Cardiac muscle cell (in vitro differentiated cells and primary cell): ENCODE measurements around the gene FAM187B. TPM values are rescaled to one million over a fixed set of nuclear protein-coding genes. Genes with fewer than 3 reads are reported as not detected.

Experiments
- DNase-seq, 2 donors: peaks; one replicate each; pipeline versions ENCODE4 v3.0.0 to v3.0.0-alpha.2; 2010 to 2017; ENCODE audit warnings: low read depth in 1 of 2, low spot score in 1 of 2
- H3K27ac ChIP-seq: fragments of 200-600 bp; sonication (generic); 2 replicates; pipeline ENCODE4 v1.5.1; 2016
- H3K27me3 ChIP-seq: fragments of 200-600 bp; sonication (generic); 2 replicates; pipeline ENCODE4 v1.6.0; 2016; ENCODE audit warnings: control low read depth
- H3K36me3 ChIP-seq: fragments of 200-600 bp; sonication (generic); 2 replicates; pipeline ENCODE4 v1.5.1; 2016; ENCODE audit warnings: control low read depth
- H3K4me1 ChIP-seq: fragments of 200-600 bp; sonication (generic); 2 replicates; pipeline ENCODE4 v1.8.1; 2017; ENCODE audit warnings: low read depth, mild to moderate bottlenecking, mixed run types
- H3K4me3 ChIP-seq: fragments of 200-600 bp; sonication (generic); 2 replicates; pipeline ENCODE4 v1.5.1; 2016; ENCODE audit warnings: mild to moderate bottlenecking
- H3K9me3 ChIP-seq: fragments of 200-600 bp; sonication (generic); 2 replicates; pipeline ENCODE4 v1.5.1; 2017; ENCODE audit warnings: low read depth, mild to moderate bottlenecking, control low read depth
- polyA plus RNA-seq: library from polyadenylated mRNA; unstranded; fragments of >200 nt; fragmentation: Nextera tagmentation; extraction: Ambion mirVana; gene quantifications from 2 replicates; pipeline ENCODE4 v1.2.1, GENCODE V29; 2016
- total RNA-seq: library from RNA; depleted of rRNA; stranded (reverse); fragments of >200 nt; gene quantifications from 2 replicates; pipeline ENCODE4 v1.2.3, GENCODE V29; 2016
- TF ChIP-seq, protein P1 (sequence below): IDR thresholded peaks from 2 replicates; pipeline ENCODE4 v1.5.1; 2012; ENCODE audit warnings: low read depth, mild to moderate bottlenecking, low read length

FAM187B gene
- total and polyA plus RNA-seq, 2 experiments from 2014 or later = not detected

DNA sequence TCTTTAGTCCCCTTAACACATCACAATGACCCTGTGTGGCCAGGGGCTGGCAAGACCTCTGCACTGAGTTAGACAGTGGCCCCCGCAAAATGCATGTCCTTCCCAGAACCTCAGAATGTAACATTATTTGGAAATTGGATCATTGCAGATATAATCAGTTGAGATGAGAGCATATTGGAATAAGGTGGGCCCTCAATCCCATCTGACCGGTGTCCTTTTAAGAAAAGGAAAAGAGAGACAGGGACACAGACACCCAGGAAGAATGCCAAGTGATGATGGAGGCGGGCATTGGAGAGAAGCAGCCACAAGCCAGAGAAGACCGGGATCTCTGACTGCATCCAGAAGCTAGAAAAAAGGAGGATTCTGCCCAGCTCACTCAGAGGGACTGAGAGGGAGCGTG lies 1.8 kb downstream of the FAM187B start:
- Histone ChIP-seq H3K36me3 (no peaks in the 10 kb centered on the region), H3K4me3 (no peak overlapping the region), H3K9me3 (no peaks in the 10 kb centered on the region), H3K4me1 (no peaks in the 10 kb centered on the region), H3K27ac (no peak overlapping the region), H3K27me3 (no peaks in the 10 kb centered on the region)
- TF ChIP-seq, protein P1, sequence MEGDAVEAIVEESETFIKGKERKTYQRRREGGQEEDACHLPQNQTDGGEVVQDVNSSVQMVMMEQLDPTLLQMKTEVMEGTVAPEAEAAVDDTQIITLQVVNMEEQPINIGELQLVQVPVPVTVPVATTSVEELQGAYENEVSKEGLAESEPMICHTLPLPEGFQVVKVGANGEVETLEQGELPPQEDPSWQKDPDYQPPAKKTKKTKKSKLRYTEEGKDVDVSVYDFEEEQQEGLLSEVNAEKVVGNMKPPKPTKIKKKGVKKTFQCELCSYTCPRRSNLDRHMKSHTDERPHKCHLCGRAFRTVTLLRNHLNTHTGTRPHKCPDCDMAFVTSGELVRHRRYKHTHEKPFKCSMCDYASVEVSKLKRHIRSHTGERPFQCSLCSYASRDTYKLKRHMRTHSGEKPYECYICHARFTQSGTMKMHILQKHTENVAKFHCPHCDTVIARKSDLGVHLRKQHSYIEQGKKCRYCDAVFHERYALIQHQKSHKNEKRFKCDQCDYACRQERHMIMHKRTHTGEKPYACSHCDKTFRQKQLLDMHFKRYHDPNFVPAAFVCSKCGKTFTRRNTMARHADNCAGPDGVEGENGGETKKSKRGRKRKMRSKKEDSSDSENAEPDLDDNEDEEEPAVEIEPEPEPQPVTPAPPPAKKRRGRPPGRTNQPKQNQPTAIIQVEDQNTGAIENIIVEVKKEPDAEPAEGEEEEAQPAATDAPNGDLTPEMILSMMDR = no peak
- no peak for DNase-seq

DNA sequence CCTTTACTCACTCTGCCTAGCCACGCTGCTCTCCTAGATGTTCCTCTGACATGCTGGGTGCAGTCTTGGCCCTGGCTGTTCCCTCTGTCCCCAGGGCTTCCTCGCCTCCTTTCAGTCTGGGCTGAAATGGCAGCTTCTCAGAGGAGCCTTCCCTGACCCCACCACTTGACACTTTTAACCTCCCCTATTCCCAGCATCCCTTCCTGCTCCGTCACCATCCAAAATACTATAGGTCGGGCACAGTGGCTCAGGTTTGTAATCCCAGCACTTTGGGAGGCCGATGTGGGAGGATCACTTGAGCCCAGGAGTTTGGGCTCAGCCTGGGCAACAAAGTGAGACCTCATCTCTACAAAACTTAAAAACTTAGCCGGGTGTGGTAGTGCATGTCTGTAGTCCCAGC lies 2.6 kb downstream of the FAM187B start:
- no peaks in the 10 kb centered on the region for H3K4me1 ChIP-seq
- TF ChIP-seq, protein P1 = no peak

DNA sequence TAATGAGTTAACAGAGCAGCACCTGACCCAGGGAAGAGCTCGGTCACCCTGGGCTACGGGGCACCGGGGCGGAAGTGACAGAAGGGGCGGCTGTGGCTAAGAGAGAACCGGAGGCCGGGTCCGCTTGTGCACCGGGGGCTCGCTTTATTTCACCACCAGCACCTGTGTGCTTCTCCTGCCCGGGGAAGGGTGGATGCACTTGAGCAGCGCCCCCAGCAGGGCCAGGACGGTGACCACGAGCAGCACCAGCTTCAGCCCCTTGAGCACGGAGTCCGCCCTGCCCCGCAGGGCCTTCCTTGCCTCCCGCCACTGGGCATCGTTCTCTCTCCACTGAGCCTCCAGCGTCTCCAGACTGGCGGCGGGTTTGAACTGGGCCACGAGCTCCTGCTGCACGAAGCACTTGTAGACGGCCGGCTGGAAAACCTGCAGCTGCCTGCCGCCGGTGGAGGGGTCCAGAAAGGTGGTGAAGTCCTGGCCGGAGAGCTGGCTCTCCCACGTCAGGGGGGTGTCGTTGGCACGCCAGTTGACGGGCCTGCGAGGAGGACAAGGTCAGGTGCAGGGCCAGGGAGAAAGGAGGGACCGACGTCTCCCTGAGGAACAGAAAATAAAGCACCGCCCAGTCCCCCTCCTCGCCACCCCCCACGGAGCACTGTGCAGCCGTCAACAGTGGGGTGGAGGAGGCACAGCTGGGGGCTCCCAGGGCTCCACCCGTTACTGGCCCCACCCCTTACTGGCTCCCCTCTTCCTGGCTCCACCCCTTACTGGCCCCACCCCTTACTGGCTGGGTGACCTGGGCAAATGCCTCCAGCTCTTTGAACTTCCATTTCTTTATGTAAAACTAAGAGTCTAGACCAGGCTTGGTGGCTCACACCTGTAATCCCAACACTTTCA lies 3.6 kb downstream of the FAM187B start:
- TF ChIP-seq, protein P1 = no peak

More for the DNA sequence above, 2.6 kb downstream of the FAM187B start:
- no peaks in the 10 kb centered on the region for H3K27me3 ChIP-seq
- no peak for DNase-seq
- no peaks in the 10 kb centered on the region for H3K36me3 ChIP-seq
- no peak overlapping the region for H3K4me3 ChIP-seq
- H3K27ac ChIP-seq = no peak overlapping the region
- no peaks in the 10 kb centered on the region for H3K9me3 ChIP-seq

DNA sequence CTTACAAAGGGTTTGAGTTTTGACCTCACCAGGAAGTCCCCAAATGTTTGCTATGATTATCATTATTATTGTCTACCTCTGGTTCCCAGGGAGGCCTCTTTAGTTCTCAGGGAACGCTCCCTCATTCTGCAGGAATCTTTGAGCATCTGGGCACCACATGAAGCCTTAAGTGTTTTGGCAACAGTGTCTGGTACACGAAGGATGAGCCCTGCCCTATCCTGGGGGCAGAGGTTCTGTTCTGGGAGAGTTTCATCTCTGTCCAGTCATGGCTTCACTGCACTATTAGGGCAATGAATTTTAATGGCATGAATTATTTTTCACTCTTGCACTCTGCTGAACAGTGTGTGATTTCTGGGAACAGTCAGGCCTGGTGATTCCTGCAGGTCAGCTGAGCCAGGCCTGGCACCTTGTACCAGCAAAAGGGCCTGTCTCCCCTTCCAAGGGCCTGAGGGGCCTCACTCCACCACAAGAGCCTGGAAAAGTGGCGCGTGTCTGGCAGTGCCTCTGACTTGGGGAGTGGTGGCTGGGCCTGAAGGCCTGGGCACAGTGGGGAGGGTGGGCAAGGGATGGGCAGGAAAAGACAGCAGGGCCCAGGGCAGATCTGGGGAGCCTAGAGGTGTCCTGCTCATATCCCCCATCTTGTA lies 4.6 kb downstream of the FAM187B start:
- no peak overlapping the region for H3K27ac ChIP-seq
- TF ChIP-seq, protein P1 = no peak
- DNase-seq = no peak

More for the DNA sequence above, 3.6 kb downstream of the FAM187B start:
- Histone ChIP-seq H3K4me1 (no peaks in the 10 kb centered on the region), H3K4me3 (no peak overlapping the region), H3K36me3 (no peaks in the 10 kb centered on the region), H3K9me3 (no peaks in the 10 kb centered on the region), H3K27me3 (no peaks in the 10 kb centered on the region), H3K27ac (no peak overlapping the region)
- no peak for DNase-seq

DNA sequence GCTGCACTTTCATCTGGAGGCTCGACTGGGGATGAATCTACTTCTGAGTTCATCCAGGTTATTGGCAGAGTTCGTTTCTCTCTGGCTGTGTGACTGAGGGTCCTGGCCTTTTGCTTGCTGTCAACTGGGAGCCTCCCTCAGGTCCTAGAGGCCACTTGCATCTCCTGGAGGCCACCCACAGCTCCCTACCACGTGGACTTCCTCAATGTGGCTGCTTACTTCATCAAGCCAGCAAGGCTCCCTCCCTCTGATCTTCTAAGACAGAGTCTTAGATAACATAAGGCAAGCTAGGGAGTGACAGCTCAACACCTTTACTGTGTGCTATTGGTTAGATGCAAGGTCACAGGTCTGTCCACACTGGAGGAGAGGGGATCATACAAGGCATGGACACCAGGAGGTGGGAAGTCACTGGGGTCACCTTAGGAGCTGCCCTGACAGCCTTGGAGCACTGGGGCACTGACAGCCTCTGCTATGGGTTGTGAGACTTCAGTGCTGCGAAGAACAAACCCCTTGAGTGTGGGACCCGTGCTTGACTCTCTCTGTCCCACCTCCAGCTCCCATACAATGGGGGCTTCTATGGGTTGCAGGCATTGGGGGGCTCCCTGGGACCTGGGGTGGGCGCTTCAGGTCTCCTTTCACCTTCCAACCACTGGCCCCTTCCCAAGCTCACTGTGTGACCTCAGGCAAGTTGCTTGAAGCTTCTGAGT lies 5.3 kb downstream of the FAM187B start:
- Histone ChIP-seq H3K36me3 (no peaks in the 10 kb centered on the region), H3K27ac (no peak overlapping the region), H3K4me1 (no peaks in the 10 kb centered on the region), H3K9me3 (no peaks in the 10 kb centered on the region), H3K4me3 (no peak overlapping the region), H3K27me3 (no peaks in the 10 kb centered on the region)
- TF ChIP-seq, protein P1 = no peak
- DNase-seq = no peak

More for the DNA sequence above, 4.6 kb downstream of the FAM187B start:
- Histone ChIP-seq H3K9me3 (no peaks in the 10 kb centered on the region), H3K36me3 (no peaks in the 10 kb centered on the region), H3K4me3 (no peak overlapping the region), H3K4me1 (no peaks in the 10 kb centered on the region), H3K27me3 (no peaks in the 10 kb centered on the region)
